AG09319 (cell line): ENCODE results near the gene SLBP.

Source experiments
- DNase-seq: peaks from one replicate; pipeline ENCODE4 v3.0.0-alpha.2; 2010; ENCODE audit warnings: low read depth; ENCODE audit errors: extremely low read depth
- CTCF ChIP-seq: IDR thresholded peaks from 2 replicates; pipeline ENCODE4 v1.5.1; 2011; ENCODE audit warnings: low read depth, mild to moderate bottlenecking, inconsistent platforms, low read length, moderate library complexity

Gene SLBP

DNA sequence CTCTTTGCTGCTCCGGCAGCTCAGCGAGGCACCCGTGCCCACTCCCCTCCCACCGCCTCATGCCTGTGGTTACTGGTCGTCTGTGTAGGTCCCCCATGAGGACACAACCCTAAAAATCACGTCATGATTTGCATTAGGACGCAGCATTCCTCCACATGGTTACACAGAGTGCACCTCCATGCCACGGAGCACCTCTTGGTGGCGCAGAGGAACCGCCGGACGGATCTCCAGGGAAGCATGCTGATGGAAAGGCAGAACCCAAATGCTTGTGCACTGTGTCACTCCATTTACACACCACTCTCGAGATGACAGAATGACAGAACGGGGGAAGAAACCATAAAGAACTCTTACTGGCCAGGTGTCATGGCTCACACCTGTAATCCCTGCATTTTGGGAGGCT is 50.4 kb downstream of the SLBP start:
- TF ChIP-seq CTCF, result no peak
- no peak for DNase-seq

GRCh38 chr4:1660948-1661677 is 51.0 kb downstream of the SLBP start:
- TF ChIP-seq CTCF, result no peak
- DNase-seq, result no peak

GRCh38 chr4:1659104-1660043 is 52.7 kb downstream of the SLBP start:
- no peak for TF ChIP-seq CTCF

GRCh38 chr4:1658581-1658980 is 53.5 kb downstream of the SLBP start:
- no peak for DNase-seq
- no peak for TF ChIP-seq CTCF

More at GRCh38 chr4:1659104-1660043, 52.7 kb downstream of the SLBP start:
- no peak for DNase-seq

DNA sequence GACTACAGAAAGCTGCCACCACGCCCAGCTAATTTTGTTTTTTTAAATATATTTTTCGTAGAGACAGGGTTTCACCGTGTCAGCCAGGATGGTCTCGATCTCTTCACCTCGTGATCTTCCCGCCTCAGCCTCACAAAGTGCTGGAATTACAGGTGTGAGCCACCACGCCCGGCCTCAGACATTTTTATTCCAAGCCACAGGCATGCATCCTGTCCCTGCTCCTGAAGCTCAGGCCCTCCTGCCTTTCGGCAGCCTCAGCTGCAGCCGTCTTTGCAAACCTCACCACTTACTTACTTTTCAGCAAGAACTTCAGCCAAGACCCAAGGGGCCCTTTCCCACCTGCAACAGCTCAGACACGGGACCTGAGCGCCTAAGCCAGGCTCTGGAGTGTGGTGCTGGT is 54.0 kb downstream of the SLBP start:
- TF ChIP-seq CTCF, result no peak
- no peak for DNase-seq

GRCh38 chr4:1656986-1657385 is 55.1 kb downstream of the SLBP start:
- DNase-seq, result no peak

More at GRCh38 chr4:1656986-1657385, 55.1 kb downstream of the SLBP start:
- no peak for TF ChIP-seq CTCF
